HG02852 (cell line): Measurements from ENCODE around the gene CD83.
A peak's percentile ranks its signal among the peaks of the same experiment; 100 is the strongest.

Experiments used
- ATAC-seq: cut with Tn5 transposase; IDR thresholded peaks from one replicate; pipeline ENCODE4 v1.9.1; 2021; ENCODE audit warnings: mild to moderate bottlenecking, moderate library complexity; ENCODE audit not compliant: unreplicated experiment

CD83 gene

DNA sequence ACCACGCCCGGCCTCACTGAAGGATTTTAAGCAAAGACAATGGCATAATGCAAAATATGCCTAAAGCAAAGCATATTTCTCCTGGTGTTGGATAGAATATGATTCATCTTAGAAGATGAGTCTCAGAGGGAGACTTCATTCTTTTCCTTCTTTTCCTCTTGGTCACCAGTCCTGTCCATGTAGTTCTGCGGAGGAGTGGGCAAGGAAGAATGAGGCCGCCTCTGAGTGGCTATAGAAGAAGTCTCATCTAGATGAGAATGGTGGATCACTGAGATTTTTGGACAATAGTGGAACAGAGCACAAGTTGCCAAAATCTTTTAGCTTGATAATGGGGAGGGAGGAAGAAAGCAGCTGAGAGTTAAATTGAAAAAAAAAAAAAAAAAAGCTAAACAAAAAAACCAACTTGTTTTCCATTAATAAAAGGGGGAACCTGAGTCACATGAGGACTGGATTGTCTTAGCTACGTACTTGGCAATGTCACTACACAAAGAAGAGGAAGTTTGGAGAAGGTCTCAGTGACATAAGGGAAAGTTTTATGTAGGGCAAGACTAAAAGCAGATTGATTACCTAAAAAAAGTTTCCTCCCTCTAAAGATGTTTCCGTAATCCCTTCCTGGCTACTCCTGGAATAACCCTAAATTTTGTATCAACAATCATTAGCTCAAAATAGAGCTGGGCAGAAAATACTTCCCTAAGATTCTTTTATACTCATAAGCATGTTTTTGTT lies 6.0 kb downstream of the CD83 start:
- no peak for ATAC-seq

DNA sequence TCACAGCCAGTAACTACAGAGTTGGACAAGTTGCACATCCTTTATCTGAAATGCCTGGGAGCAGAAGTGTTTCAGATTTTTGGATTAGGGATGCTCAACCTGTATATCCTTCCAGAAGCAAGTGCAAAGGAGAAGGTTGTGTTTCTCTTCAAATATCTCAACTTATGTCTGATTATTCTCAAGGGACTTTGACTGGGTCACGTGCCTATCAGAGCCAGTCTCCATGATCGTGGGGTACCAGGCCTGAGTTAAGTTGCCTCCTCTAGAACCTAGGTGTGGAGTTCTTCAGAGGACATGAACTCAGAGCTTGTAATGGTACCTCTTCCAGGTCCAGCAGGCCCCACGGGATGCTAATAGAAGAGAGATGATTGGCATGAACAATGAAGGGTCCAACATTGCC lies 7.8 kb downstream of the CD83 start:
- ATAC-seq, result no peak

DNA sequence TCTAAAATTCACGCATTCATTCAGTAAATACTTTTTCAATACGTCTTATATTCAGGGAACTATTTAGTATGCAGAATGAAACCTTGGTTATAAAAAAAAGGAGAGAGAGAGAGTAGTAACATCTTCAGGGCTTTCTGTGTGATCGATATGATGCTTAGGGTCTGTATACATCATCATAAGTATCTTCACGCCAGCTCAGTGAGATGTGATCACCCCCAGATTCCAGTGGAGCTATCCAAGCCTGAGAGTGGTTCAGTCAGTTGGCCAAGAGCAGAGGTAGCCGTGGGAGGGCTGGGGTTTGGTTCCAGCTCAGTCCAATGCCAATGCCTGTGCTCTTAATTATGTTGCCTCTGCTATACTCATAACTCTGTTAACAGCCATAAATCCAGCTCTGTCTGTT lies 8.6 kb downstream of the CD83 start:
- ATAC-seq, result no peak

DNA sequence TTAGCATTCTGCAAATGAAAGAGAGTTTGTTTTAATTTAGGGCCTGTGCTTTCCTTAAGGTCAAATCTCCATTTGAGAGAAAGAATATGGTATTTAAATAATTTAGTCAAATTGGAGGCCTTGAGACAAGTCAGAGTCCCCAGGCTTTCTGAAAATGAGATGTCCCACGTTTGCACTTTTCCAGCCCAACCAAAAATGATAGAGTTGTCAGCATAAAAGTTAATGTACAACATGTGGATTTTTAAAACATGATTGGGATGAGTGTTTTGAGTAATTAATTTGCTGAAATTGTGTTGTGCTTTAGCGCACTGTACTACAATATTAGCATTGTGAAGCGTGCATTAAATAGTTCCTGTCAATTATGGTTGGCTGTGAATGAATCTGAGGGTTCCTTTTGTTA lies 10.0 kb downstream of the CD83 start:
- ATAC-seq, result no peak

DNA sequence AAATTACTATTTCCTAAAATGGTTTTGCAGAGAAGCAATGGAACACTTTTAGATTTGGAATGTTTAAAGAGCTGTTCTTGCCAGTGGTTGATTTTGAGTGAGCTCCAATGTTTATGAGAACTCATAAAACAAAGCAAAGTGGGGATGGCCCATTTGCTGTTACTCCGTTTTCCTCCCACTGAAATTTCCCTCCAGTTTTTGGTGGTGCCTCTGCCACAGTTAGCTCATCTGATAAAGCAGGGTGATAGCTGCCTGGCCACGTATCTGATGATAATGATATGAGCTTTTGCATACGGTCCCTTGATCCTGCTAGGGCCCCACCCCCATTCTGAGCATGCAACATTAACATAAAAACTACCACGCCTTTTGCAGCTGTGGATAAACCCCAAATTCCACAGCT lies 10.4 kb downstream of the CD83 start:
- no peak for ATAC-seq

DNA sequence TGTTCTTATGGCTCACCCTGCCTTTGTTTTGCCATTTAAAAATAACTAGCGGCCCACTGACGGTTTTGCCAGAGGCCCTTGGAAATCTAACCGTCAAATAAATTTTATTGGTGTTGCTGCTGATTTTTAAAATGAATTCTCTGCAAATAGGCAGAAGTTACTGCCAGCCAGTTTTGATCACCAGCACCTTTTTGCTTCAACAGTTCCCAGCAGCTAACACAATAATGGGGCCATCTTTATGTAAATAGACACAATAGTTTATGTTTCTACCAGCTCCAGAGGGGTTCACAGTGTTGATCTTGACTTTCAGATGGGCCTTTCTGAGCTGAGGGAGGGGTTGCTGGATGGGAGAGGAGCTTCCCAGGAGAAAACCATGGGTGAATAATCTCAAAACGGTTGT lies 11.2 kb downstream of the CD83 start:
- no peak for ATAC-seq

DNA sequence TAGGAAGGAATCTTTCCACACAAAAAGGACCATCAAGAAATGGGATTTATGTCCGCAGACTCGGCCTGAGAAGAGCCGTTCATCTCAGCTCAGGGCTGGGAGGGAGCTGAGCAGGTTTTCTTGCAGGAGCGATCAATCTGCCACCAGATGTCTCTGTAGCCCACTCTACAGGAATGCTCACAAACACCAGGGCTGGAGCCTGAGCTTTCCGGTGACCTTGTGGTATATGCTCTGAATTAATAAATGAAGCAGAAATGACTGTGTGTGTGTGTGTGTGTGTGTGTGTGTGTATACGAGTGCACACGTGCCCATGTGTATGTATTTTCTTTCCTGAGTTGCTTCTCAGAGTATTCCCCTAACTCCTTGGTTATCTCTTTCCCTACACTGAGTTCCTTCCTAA lies 12.0 kb downstream of the CD83 start:
- peak; percentile 74 for ATAC-seq

DNA sequence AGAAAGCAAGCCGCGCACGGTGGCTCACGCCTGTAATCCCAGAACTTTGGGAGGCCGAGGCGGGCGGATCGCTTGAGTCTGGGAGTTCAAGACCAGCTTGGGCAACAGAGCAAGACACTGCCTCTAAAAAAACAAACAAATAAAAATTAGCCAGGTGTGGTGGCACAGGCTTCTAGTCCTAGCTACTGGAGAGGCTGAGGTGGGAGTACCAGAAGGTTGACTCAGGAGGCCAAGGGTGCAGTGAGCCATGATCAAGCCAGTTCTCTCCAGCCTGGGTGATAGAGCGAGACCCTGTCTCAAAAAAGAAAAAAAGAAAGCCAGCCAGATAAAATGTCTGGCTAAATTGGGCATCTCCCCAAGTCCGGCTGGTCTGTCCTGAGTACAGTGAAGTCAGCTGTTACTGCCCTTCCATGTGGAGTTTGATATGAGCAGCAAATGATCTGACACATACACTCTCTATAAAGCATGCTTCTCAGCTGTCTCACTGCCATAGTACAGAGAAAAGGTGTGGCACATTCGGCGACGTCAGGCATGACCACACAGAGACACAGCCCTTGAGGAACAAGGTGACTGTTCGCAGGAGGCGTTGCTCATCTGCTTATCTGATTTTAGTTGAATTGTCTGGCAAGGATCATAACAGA lies 13.0 kb downstream of the CD83 start:
- ATAC-seq, result no peak

DNA sequence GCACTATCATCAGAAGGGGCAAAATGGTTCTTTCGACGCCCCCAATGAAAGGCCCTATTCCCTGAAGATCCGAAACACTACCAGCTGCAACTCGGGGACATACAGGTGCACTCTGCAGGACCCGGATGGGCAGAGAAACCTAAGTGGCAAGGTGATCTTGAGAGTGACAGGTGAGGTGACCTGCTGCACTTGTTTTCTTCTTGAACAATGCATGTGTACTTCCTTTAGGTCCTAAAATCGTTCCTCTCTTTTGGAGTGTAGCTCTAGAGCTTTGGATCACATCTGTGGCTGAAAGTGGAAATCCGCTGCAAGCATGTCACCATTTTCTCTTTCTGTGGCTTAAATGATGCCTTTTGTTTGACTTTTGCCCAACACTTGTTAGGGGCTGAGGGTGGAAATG lies 14.0 kb downstream of the CD83 start:
- ATAC-seq, result no peak

DNA sequence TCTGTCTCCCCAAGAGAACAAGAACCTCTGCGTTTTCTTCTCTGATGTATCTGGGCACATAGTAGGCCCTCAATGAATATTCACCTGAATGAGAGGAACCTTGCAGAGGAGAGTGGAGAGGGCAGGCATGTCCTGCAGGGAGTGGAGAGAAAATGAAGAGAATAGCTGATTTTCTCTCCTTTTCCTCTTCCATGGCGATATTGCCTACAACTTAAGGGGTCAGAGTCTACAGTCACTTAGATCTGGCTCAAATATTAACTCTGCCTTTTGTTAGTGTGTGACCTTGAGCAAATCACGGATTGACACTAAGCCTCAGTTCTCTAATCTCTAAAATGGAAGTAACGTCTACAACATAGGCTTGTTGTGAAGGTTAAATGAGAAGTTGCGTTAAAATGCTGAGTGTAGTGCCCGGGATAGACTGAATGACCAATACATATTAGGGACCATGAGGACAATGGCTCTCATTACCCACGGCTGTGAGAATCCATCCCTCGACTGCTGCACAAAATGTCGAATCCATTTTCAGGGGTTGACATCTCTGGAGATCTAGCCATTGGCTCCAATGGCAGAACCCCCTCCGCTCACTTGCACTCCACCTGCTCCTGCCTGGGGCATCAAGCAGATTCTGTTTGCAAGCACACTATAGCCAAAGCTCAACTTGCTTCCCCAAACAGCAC lies 14.8 kb downstream of the CD83 start:
- no peak for ATAC-seq

DNA sequence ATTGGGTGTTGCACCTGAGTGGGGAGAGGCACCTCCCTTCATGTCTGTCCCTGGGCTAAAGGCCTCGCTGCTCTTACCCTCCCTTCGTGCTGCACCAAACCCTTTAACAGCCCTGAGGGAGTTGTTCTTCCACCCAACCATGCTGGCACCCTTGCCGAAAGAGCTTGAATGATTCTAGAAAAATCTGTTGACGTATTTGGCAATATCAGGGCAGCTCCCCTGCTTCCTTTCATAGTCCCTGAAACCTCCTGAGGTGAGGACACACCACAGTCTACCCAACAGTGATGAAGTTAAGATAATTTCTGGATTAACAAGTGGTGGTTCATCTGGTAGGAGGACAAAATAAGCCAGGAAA lies 15.3 kb downstream of the CD83 start:
- no peak for ATAC-seq

DNA sequence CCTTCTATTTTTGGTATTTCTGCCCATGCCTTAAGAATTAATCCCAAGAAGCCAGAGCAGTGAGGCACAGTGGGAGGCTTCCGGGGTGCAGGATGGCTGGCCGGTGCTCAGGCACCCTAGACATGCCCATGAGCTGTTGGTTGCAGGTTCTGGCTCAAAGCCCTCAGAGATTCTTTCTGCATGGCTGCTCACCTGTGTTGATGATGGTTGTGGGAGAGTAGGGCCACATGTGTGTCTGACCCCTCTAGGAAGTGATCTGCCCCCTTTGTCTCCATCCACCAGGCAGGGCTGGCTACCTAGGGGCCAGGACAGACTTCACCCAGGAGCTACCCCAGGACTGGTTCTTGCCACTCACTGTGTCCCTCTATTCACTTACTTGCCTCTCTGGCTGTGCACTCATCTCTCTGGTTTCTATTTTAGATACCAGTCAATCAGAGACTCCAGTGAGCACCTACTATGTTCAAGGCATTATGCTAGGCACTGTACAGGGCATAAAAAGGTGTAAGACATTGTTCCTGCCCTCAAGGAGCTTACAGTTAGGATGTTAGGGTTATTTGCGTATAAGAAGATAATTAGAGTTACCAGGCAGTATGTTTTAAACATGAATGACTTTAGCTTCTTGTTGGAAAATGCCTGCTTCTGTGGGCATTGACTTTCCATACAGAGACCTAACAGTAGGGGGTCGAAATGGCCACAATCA lies 16.8 kb downstream of the CD83 start:
- ATAC-seq, result no peak

DNA sequence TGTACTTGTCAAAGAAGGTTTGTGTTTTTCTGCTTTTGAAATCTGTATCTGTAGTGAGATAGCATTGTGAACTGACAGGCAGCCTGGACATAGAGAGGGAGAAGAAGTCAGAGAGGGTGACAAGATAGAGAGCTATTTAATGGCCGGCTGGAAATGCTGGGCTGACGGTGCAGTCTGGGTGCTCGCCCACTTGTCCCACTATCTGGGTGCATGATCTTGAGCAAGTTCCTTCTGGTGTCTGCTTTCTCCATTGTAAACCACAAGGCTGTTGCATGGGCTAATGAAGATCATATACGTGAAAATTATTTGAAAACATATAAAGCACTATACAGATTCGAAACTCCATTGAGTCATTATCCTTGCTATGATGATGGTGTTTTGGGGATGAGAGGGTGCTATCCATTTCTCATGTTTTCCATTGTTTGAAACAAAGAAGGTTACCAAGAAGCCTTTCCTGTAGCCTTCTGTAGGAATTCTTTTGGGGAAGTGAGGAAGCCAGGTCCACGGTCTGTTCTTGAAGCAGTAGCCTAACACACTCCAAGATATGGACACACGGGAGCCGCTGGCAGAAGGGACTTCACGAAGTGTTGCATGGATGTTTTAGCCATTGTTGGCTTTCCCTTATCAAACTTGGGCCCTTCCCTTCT lies 18.4 kb downstream of the CD83 start:
- no peak for ATAC-seq

DNA sequence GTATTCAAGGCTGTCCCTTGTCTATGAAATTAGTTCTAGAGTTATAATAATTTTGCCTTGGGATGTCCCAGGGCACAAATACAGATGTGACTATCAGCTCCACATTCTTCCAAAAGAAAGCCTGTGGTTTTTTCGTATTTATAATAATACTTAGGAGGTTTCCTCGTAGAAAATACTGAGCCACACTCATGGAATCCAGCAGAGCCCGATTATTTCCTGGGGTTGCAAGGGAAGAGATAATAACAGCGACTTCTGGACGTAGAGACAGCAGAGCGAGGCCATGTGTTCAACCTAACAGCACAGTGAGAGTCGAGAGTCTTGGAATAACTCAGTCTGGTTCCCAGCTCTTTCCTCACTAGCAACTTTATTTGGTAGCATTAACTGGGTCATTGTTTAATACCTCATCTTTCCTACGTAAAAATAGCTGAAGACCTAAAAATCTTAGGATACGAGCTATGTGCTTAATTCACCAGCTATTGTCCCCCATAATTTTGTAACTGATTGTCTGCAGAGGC lies 21.2 kb downstream of the CD83 start:
- ATAC-seq, result no peak

DNA sequence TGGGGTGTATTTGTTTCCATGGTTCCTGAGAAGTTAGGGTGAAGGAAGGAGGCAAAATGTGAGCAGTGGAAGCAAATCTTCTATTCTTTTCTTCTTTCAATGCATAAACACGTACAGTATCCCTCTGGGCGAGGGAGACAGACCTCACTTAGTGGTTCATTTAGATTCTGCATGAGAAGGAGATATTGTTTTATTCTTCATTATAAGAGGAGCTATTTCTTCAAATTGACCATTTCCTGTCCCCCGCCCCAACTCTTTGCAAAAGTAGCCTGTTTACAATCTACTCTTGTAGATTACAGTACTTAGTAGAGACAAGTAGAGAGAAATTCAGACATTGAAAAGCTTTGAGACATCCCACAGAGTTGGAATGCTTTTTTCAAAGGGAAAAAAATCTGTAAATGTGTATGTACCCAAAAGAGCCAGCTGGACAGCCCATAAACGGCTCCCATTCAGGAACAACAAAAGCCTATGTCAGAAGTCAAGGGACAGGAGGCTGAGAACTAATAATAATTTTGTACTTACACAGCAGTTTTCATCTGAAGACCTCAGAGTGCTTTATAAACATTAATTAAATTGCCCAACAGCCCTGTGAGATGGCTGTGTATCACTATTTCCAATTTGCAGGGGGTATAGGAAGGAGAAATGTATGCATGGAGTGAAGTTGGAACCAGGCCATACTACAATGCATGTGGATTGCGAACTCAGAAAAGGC lies 23.9 kb downstream of the CD83 start:
- no peak for ATAC-seq

DNA sequence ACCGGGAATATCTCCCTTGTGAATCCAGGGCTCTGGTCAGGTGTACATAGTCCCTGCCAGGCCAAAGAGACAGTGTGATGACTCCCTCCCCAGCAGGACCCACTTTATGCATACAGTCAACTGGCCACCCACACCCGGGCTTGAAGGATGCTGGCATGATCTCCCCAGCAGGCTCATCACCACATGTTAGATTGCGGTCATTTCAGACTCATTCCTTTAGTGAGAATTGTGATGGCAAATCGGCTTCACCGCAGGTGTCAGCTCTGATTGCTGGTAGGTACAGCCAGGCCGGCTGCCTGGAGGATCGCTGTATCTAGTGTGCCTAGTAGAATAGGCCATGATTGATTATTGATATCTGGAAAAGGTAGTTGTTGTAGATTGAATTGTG lies 24.5 kb downstream of the CD83 start:
- no peak for ATAC-seq

DNA sequence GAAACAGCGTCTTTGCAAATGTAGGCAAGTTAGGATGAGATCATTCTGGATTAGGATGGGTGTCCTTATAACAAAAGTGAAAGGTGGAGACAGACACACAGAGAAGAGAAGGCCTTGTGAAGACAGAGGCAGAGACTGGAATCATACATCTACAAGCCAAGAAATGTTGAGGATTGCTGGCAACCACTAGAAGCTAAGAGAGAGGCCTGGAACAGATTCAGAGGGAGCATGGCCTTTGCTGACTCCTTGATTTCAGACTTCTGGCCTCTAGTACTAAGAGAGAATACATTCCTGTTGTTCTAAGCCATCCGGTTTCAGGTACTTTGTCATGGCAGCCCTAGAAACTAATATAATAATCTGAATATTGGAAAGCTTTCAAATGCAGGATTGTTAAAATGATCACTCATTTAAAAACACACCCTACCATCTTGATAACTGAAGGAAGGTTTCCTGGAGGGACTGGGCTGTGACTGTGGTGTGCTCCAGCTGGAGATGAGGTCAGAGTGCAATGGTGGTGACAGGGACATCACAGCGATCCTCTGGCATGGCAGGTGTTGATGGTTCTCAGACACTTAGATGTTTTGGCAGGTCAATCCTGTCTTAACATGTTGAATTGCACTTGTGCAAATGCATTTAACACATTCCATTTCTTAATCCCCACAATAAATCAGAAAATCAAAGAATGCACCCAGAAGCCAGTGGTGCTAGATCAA lies 25.1 kb downstream of the CD83 start:
- no peak for ATAC-seq

DNA sequence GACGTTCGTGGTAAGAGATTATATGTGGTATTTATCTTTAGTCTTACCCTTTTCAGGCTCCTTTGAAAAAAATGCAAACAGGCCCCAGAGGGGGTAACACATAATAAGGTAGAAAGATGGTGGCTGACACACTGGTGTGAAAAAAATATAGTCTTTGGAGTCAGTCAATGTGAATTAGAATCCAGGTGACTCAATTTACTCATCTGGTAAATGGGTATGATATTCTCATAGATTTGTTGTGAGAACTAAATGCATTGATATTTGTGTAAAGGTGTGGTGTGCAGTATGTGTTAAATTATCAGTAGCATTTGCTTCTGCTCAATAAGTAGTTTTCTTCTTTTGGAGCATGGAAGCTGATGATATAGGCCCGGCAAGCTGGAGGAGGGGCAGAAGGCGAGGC lies 25.7 kb downstream of the CD83 start:
- no peak for ATAC-seq

DNA sequence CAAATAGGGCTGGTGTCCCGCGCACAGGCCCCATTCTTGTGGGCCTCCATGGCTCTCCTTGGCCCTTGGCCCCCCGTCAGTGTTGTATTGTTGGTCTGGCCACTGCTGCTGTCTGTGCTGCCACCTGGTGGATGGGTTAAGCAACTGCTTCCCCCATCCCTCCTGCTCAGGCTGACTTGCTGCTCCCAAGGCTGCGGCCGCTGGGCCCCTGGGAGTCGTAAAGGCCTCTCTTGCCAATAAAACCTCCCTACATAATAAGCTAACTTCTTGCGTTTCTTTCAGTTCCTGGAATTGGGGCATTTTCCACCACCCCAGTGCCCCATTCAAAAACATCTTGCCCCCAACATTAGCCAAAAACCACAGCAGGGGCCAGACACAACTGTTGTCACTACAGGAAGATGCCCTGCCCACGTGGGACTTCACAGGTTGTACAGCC lies 27.1 kb downstream of the CD83 start:
- ATAC-seq, result peak; percentile 80
